ENCODE data around the gene GABPB1. TPM values are rescaled to one million over a fixed set of nuclear protein-coding genes. Genes with fewer than 3 reads are reported as not detected.

GABPB1 gene
- polyA plus RNA-seq, 1 of the 3 experiments (the other 2 are of a cell fraction) = 12.8 TPM

DNA sequence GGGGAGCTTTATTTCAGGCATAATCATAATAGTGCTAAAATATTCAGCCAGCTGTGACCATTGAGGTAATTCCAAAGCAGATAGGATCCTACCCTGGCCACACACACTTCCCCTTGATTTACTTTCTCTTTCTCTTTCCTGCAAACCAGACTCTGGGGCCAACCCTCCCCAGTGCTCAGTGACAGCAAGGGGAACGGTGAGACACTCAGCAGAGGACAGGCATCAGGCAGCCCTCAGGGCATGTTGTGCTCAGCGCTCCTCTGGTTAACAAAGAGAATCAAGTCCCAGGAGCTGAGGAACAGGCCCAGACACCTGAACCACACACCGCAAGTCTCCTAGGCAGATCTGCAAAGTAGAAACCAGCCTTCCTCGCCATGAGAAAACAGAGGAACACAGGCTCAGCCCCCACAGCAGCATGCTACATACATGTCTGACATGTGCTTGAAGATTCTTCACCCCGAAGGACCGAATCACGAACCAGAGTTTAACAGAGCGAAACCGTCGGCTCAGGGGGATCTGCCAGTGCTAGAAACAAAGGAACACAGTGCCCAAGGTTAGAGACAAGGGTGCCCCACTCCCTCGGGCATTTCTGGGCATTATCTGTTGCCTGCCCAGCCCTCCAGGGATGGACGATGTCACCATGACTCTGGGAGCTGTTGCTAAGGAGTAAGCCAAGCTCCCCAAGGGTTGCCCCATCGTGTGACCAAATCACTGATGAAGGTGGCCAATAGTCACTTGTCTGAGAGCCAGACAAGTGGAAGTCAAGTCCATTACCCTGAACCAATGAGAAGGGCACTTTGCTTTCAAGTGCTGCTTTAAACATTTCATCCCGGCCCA is 107.0 kb downstream of the GABPB1 start:
- Histone ChIP-seq H3K79me2 (ENCODE audit: insufficient read depth) (no peaks in the 10 kb centered on the region), H4K20me1 (ENCODE audit: insufficient read depth) (no peaks in the 10 kb centered on the region), H3F3A (replicated peaks; ENCODE audit: insufficient read depth) (no peaks in the 10 kb centered on the region), H3K9me2 (no peaks in the 10 kb centered on the region), H3K4me3 (ENCODE audit: low read depth in 2 of 2, low read length in 1 of 2) (no peak overlapping the region), H2AFZ (ENCODE audit: low read depth) (no peak overlapping the region), H3K27ac (ENCODE audit: low read depth in 2 of 2, low read length in 1 of 2) (no peak overlapping the region), H3K9me3 (no peaks in the 10 kb centered on the region), H3K36me3 (replicated peaks in 1 of 2; ENCODE audit: control insufficient read depth in 1 of 2, insufficient read depth in 2 of 2, low read length in 1 of 2) (no peaks in the 10 kb centered on the region), H3K9ac (no peak overlapping the region), H3K27me3 (ENCODE audit: insufficient read depth) (no peaks in the 10 kb centered on the region), H3K4me1 (ENCODE audit: control insufficient read depth in 1 of 2, insufficient read depth in 2 of 2, low read depth in 1 of 2, low read length in 1 of 2) (peaks cover 0 to 7% of the 10 kb centered on the region in 2 experiments; a peak in 1 of 4 replicates), H3K4me2 (no peak overlapping the region)
- 85% methylated on average over 12 of the region's 14 CpGs for WGBS (ENCODE audit: low lambda C conversion rate)
- no peak for DNase-seq
- no peak for TF ChIP-seq TAF1 (IDR thresholded peaks at IDR 0.05; ENCODE audit: borderline replicate concordance, low read depth, low read length)
- no peak for TF ChIP-seq USF2 (IDR thresholded peaks at IDR 0.05; ENCODE audit: borderline replicate concordance, low read depth, low read length)
- no peak for TF ChIP-seq POLR2AphosphoS5 (IDR thresholded peaks at IDR 0.05; ENCODE audit: low read depth, low read length)
- TF ChIP-seq MAX (IDR thresholded peaks at IDR 0.05; ENCODE audit: low read depth) = no peak
- no peak for TF ChIP-seq GATA2 (CRISPR knock-in tag; IDR thresholded peaks at IDR 0.05)
- no peak for TF ChIP-seq TEAD4 (IDR thresholded peaks at IDR 0.05; ENCODE audit: borderline replicate concordance, insufficient read depth)
- TF ChIP-seq EZH2phosphoT487 (IDR thresholded peaks at IDR 0.05; ENCODE audit: borderline replicate concordance, low read depth) = no peak
- TF ChIP-seq FOXM1 (IDR thresholded peaks at IDR 0.05; ENCODE audit: low read depth) = no peak
- no peak for TF ChIP-seq SIN3A (IDR thresholded peaks at IDR 0.05; ENCODE audit: borderline replicate concordance, low read depth, low read length)
- no peak for TF ChIP-seq JUND (IDR thresholded peaks at IDR 0.05)
- ChIA-PET CTCF (interaction anchor here (1.2 kb wide), 1 partner anchor 10 kb away, joined by 3 read pairs; no protein-coding TSS in a partner anchor), POLR2A (no interaction called here)

DNA sequence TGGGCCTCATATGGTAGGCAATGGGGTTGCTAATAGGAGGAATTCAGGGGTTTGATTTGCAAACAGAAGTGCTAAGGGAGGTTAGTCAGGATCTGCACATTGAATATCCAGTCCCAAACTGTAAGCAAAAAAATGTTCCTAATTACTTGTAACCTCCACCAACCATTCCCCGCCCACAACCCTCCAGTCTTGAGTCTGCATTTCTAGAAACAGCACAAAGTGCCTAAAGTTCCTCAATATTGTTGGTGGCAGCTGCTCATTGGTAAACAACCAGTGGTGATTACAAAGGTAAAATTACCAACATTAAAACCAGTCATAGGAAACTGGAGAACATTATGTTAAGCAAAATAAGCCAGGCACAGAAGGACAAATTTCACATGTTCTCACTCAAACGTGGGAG is 108.4 kb downstream of the GABPB1 start:
- ChIA-PET CTCF (no interaction called here), POLR2A (no interaction called here)
- no peak for DNase-seq
- H3K27me3 ChIP-seq (ENCODE audit: insufficient read depth) = no peaks in the 10 kb centered on the region
- no peaks in the 10 kb centered on the region for H3F3A ChIP-seq (replicated peaks; ENCODE audit: insufficient read depth)
- H2AFZ ChIP-seq (ENCODE audit: low read depth) = no peak overlapping the region
- H3K4me3 ChIP-seq (ENCODE audit: low read depth in 2 of 2, low read length in 1 of 2) = no peak overlapping the region
- no peaks in the 10 kb centered on the region for H3K9me2 ChIP-seq
- no peaks in the 10 kb centered on the region for H3K79me2 ChIP-seq (ENCODE audit: insufficient read depth)
- H3K9me3 ChIP-seq = no peaks in the 10 kb centered on the region
- 67% methylated on average over 2 of the region's 2 CpGs for WGBS (ENCODE audit: low lambda C conversion rate)
- H3K27ac ChIP-seq (ENCODE audit: low read depth in 2 of 2, low read length in 1 of 2) = no peak overlapping the region
- TF ChIP-seq NFIC (IDR thresholded peaks at IDR 0.05; ENCODE audit: borderline replicate concordance) (no peak), CHD2 (IDR thresholded peaks at IDR 0.05; ENCODE audit: low read length, partially characterized antibody) (no peak)
- no peaks in the 10 kb centered on the region for H4K20me1 ChIP-seq (ENCODE audit: insufficient read depth)
- H3K4me2 ChIP-seq = no peak overlapping the region
- H3K4me1 ChIP-seq (ENCODE audit: control insufficient read depth in 1 of 2, insufficient read depth in 2 of 2, low read depth in 1 of 2, low read length in 1 of 2) = peaks cover 0 to 7% of the 10 kb centered on the region in 2 experiments; a peak in 1 of 4 replicates
- no peak overlapping the region for H3K9ac ChIP-seq
- H3K36me3 ChIP-seq (replicated peaks in 1 of 2; ENCODE audit: control insufficient read depth in 1 of 2, insufficient read depth in 2 of 2, low read length in 1 of 2) = no peaks in the 10 kb centered on the region
